Measurements from ENCODE around the gene EEPD1.
"Not testable (repeated sequence)": the region's sequence is repeated elsewhere in the genome, so short reads cannot be mapped to it uniquely, and the experiment has no call there.

EEPD1 gene

DNA sequence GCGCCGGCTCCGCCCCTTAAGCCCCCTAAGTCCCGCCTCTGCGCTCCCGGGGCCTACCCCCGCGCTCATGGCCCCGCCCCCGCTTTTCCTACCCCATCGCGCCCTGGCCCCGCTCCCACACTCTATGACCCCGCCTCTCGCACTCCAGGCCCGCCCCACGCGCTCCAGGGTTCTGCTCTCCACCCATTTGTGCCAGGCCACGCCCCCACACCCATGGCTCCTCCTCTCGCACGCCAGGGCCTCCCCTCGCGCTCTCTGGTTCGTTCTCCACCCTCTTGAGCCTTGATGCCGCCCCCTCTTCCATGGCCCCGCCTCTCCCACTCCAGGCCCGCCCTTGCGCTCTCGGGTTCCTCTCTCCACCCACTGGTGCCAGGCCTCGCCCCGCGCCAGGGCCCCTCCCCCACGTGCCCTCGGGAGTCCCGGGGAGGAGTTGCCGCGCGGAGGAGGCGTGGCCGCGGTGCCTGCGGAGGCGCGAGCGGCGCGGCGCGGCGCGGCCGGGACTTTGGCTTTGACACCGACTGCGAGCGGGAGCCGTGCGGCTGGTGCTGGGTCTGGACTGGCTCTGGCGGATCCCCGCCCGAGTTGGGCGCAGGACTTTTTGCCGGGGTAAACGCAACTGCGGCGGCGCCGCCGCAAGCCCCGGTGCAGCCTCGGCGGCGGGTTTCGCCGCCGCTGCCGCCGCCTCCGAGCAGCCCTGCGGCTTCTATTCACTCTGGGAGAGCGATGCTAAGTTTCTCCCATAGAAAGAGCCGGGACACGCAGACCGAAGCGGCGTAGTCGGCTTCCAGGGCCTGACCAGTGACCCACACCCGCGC lies at the start of gene EEPD1:
TSS of gene EEPD1 (plus strand) at position 499 of the 815 bp plus-strand sequence. CDS start 1,071 bp downstream, outside the sequence.
- H3K9ac ChIP-seq (ENCODE audit: low read depth, low read length), result peak within 1 kb of the TSS; percentile 74; the same call in 1 of the 2 replicates
- no peak within 1 kb of the TSS for H3K27ac ChIP-seq (ENCODE audit: low read length)

DNA sequence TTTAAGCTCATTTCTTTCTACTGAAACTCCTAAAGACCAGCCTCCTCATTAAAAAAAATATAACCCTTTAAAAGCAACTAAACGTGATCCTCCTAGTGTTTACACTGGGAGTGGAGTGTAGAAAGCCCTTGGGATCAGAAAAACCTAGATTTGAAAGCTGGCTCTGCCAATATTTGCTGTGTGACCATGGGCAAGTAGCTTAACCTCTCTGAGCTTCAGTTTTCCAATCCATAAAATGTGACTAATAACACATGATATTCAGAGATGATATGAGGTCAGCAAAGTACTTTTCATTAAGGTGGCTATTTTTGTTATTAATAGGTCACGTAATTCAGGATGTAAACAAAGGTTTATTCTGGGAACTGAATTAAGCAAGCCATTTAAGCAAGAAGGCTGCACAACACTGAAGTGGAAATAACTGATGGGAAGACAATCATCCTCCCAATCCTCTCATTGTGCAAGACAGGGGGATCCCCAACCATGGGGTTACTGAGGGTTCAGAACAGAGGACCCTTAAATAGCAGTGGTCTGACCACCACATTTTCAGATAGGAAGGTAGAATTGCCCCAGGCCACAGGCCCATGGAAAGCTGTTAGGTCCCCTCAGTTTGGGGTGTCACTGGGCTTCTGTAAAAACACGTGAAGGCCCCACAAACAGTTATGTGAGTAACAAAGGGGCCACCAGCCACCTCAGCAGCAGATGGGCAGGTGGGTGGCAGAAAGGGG lies 49.1 kb upstream of the EEPD1 start:
- H3K9me3 ChIP-seq (ENCODE audit: insufficient read depth, low read depth, low read length), result no peaks in the 10 kb centered on the region
- H3K27me3 ChIP-seq (ENCODE audit: insufficient read depth, low read length), result no peaks in the 10 kb centered on the region
- H3K4me3 ChIP-seq (ENCODE audit: low read length), result no peak overlapping the region
- H3K27ac ChIP-seq (ENCODE audit: low read length), result no peak overlapping the region
- no peak overlapping the region for H3K9ac ChIP-seq (ENCODE audit: low read depth, low read length)
- no peaks in the 10 kb centered on the region for H3K36me3 ChIP-seq (ENCODE audit: insufficient read depth, low read depth, low read length)
- no peaks in the 10 kb centered on the region for H3K4me1 ChIP-seq (ENCODE audit: insufficient read depth, low read length)

More for the DNA sequence above, at the start of gene EEPD1:
- H3K36me3 ChIP-seq (ENCODE audit: insufficient read depth, low read depth, low read length), result no peaks in the 10 kb centered on the region
- H3K9me3 ChIP-seq (ENCODE audit: insufficient read depth, low read depth, low read length), result no peaks in the 10 kb centered on the region
- H3K27me3 ChIP-seq (ENCODE audit: insufficient read depth, low read length), result peaks cover 46% of the 10 kb centered on the region
- H3K4me1 ChIP-seq (ENCODE audit: insufficient read depth, low read length), result peaks cover 17% of the 10 kb centered on the region; the same call in 1 of the 2 replicates
- peak within 1 kb of the TSS; percentile 77 for H3K4me3 ChIP-seq (ENCODE audit: low read length)

DNA sequence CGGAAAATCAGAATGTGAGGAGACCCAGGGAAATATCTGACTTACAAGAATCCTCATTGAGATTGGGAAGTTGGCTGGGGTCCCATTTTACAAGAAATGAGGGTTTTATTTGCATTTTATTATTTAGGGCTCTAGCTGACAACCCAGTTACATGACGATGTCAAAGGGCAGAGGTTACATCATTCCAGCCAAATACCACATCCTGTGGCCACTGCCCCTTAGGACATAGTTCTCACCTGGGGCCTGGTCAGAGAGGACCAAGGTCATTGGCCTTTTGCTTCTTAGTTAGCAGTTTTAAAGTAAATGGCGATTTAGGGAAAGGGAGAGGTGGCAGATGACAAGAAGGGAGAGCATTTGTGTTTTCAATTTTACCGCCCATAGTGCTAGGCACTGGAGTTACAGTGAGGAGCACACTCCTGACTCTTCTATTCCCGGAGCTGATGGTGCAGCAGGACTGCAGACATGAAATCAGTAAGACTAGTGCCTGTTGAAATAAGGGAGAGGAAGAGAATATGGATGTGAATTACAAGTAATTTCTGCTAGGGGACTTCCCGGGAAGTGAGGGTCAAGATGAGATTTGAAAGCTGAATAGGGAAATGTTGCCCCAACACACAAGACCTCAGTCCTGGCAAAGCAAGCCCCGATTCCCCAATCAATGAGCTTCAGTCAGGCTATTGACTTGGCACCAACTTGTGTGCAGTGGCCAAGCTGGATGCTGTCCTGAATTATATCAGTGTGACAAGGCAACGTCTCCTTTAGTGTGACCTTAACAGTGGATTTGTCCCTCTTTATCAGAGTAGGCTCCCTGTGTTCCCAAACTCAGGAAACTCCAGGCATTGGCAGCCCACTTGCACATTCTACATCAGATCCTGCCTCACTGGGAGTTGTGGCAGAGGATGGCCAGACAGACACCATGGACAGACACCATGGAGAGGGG lies 45.8 kb upstream of the EEPD1 start:
- not testable (repeated sequence) for H3K4me3 ChIP-seq (ENCODE audit: low read length); H3K4me1 ChIP-seq (ENCODE audit: insufficient read depth, low read length); H3K36me3 ChIP-seq (ENCODE audit: insufficient read depth, low read depth, low read length); H3K9me3 ChIP-seq (ENCODE audit: insufficient read depth, low read depth, low read length); H3K27ac ChIP-seq (ENCODE audit: low read length); H3K27me3 ChIP-seq (ENCODE audit: insufficient read depth, low read length); H3K9ac ChIP-seq (ENCODE audit: low read depth, low read length)

DNA sequence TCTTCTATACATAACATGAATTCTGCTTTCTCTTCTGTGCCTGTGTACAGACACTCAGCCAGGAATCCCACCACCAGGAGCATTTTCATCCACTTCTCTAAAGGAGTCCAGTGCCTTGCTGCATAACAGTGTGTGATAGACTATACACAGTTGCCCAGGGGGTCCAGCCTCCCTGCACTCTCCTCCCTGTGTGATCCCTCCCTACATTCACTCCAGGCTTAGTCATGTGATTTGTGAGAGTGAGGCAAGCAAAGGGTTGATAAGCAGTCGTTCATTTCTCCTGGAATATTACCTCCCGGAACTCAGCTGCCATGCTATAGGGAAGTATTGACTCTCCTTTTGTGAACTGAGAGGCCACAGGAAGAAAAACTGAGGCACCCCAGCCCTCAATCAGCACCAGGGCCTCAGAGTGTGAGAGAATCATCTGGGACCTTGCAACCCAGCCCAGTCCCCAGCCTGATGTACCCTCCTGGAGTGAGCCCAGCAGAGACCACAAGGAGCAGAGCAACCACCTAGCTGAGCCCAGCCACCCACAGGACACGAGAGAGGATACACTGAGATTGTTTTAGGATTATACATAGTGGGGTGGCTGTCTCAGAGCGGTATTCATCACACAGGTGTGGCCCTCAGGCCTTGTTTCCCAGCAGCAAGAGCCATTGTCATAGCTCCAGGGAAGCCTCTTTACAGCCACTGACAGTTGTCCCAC lies 45.0 kb upstream of the EEPD1 start:
- Histone ChIP-seq H3K4me3 (ENCODE audit: low read length) (no peak overlapping the region), H3K27me3 (ENCODE audit: insufficient read depth, low read length) (no peaks in the 10 kb centered on the region)

DNA sequence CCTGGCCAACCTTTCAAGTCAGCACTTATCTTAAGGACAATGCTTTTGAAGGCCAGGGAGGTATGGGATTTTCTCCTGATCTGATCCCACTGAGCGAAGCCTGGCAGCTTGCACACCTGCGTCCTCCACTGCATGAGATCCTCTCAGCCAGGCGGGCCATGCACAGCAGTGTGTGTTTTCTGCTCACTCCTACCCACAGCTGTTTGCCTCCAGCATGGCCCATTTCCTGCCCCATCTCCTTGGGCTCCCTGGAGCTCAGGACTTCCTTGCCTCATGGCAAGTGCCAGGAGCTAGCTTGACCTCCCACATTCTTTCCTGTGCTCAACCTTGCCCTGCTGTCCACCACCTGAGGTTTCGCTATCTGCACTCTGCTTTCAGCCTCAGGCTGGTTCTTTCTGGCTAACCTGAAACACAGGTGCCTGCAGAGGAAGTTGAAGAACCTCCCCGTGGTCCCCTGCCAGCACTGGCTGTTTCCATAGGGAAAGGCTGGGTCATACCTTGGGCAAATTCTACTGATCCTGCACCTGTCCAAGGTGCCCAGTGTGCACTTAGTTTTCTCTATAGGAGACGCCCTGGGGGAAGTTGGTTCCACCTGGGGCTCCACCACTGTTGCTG lies 43.9 kb upstream of the EEPD1 start:
- Histone ChIP-seq H3K27ac (ENCODE audit: low read length) (no peak overlapping the region), H3K27me3 (ENCODE audit: insufficient read depth, low read length) (no peaks in the 10 kb centered on the region)

More for the DNA sequence above, 45.0 kb upstream of the EEPD1 start:
- H3K9ac ChIP-seq (ENCODE audit: low read depth, low read length), result no peak overlapping the region
- H3K36me3 ChIP-seq (ENCODE audit: insufficient read depth, low read depth, low read length), result no peaks in the 10 kb centered on the region
- H3K9me3 ChIP-seq (ENCODE audit: insufficient read depth, low read depth, low read length), result no peaks in the 10 kb centered on the region
- H3K27ac ChIP-seq (ENCODE audit: low read length), result no peak overlapping the region
- H3K4me1 ChIP-seq (ENCODE audit: insufficient read depth, low read length), result no peaks in the 10 kb centered on the region

DNA sequence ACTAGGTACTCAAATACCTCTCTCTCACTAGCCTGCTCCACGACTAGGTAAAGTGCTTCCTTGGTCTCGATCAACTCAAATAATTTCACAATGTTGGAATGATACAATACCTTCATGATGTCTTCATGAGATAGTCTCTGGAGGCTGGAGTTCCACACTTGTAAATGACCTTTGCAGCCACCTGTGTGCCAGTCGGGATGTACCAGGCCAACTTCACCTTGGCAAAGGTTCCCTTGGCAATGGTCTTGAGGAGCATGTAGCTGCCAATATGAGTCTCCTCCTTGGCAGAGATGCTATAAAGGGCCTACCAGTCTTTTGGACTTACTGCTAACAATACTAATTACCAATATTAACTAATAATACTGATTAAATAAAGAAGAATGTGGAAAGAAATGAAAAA lies 42.5 kb upstream of the EEPD1 start:
- Histone ChIP-seq H3K4me1 (ENCODE audit: insufficient read depth, low read length) (no peaks in the 10 kb centered on the region), H3K36me3 (ENCODE audit: insufficient read depth, low read depth, low read length) (no peaks in the 10 kb centered on the region), H3K27ac (ENCODE audit: low read length) (no peak overlapping the region), H3K9ac (ENCODE audit: low read depth, low read length) (no peak overlapping the region), H3K4me3 (ENCODE audit: low read length) (no peak overlapping the region), H3K27me3 (ENCODE audit: insufficient read depth, low read length) (no peaks in the 10 kb centered on the region), H3K9me3 (ENCODE audit: insufficient read depth, low read depth, low read length) (no peaks in the 10 kb centered on the region)

More for the DNA sequence above, 43.9 kb upstream of the EEPD1 start:
- no peak overlapping the region for H3K9ac ChIP-seq (ENCODE audit: low read depth, low read length)
- no peaks in the 10 kb centered on the region for H3K4me1 ChIP-seq (ENCODE audit: insufficient read depth, low read length)
- no peaks in the 10 kb centered on the region for H3K9me3 ChIP-seq (ENCODE audit: insufficient read depth, low read depth, low read length)
- no peaks in the 10 kb centered on the region for H3K36me3 ChIP-seq (ENCODE audit: insufficient read depth, low read depth, low read length)
- no peak overlapping the region for H3K4me3 ChIP-seq (ENCODE audit: low read length)

DNA sequence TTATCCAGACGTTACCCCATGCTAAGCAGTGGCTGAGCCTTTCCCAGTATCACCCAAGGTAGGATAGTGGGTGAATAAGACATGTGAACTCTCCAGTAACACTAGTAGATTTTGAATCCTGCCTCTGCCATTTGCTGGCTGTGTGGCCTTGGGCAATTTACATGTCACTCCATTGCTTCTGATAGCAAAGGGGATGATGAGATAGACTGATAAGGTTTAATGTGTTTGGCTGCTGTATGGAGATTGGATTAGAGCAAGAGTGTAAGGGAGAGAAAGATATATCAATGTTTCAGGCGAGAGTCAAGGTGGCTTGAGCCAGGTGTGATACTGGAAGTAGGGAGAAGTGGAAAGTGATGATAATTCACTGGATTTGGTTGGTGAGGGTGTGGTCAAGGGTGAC lies 40.1 kb upstream of the EEPD1 start:
- Histone ChIP-seq H3K27me3 (ENCODE audit: insufficient read depth, low read length) (no peaks in the 10 kb centered on the region), H3K9me3 (ENCODE audit: insufficient read depth, low read depth, low read length) (no peaks in the 10 kb centered on the region), H3K9ac (ENCODE audit: low read depth, low read length) (no peak overlapping the region), H3K27ac (ENCODE audit: low read length) (no peak overlapping the region), H3K4me1 (ENCODE audit: insufficient read depth, low read length) (no peaks in the 10 kb centered on the region), H3K36me3 (ENCODE audit: insufficient read depth, low read depth, low read length) (no peaks in the 10 kb centered on the region), H3K4me3 (ENCODE audit: low read length) (no peak overlapping the region)

DNA sequence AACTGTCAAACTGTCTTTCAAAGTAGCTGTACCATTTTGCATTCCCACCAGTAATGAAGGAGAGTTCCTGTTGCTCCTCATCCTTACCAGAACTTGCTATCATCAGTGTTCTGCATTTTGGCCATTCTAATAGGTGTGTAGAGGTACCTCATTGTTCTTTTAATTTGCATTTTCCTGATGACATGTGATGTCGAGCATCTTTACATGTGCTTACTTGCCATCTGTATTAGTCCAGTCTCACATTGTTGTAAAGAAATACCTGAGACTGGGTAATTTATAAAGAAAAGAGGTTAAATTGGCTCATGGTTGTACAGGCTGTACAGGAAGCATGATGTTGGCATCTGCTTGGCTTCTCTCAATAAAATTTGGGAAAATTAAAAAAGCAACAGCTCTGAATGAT lies 38.7 kb upstream of the EEPD1 start:
- Histone ChIP-seq H3K27ac (ENCODE audit: low read length) (no peak overlapping the region), H3K9ac (ENCODE audit: low read depth, low read length) (no peak overlapping the region), H3K4me1 (ENCODE audit: insufficient read depth, low read length) (no peaks in the 10 kb centered on the region), H3K4me3 (ENCODE audit: low read length) (no peak overlapping the region), H3K27me3 (ENCODE audit: insufficient read depth, low read length) (no peaks in the 10 kb centered on the region), H3K36me3 (ENCODE audit: insufficient read depth, low read depth, low read length) (no peaks in the 10 kb centered on the region), H3K9me3 (ENCODE audit: insufficient read depth, low read depth, low read length) (no peaks in the 10 kb centered on the region)

DNA sequence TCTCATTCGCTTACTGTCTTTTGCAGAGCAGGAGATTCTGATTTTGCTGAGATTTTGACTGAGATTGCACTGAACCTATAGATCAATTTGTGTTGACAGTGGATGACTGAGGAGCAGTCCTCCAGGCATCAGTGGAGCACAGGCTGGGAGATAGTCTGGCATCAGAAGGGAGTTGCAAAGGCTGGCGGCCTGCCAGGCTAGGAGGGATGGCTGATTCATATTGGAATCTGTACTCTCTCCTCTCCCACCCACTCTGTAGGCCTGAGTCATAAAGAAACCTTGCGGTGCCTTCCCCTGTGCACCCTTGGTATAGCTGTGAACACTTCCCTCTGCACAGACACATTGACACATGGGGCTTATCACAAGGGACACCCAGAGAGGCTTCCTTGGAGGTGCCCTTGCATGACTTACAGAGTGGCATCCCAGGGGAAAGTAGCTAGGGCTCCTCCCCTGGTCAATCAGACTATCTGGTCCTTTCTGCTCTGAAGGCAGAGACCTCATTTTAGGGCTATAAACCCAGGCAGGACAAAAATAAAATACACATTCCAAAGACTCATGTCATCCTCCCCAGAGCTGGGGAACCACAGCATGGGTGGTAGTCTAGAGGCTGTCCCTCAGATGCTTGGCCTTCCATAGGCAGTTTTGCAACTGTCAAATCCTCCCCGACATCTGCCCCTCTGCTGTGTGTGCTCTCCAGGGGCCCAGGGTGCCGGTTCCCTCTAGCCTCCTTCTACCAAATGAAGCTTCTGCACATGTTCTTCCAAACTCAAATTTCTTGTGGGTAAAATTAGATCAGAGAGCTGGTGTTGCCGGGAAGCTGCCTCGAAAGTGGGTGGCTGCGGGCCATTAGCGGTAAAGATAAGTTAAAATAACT lies 37.4 kb upstream of the EEPD1 start:
- Histone ChIP-seq H3K36me3 (ENCODE audit: insufficient read depth, low read depth, low read length) (no peaks in the 10 kb centered on the region), H3K9me3 (ENCODE audit: insufficient read depth, low read depth, low read length) (no peaks in the 10 kb centered on the region), H3K27ac (ENCODE audit: low read length) (no peak overlapping the region), H3K4me3 (ENCODE audit: low read length) (no peak overlapping the region), H3K4me1 (ENCODE audit: insufficient read depth, low read length) (no peaks in the 10 kb centered on the region; the same call in 1 of the 2 replicates), H3K9ac (ENCODE audit: low read depth, low read length) (no peak overlapping the region), H3K27me3 (ENCODE audit: insufficient read depth, low read length) (no peaks in the 10 kb centered on the region)
